SK-N-MC (cell line): ENCODE measurements around the gene TCIRG1.
"Not testable (repeated sequence)": the region's sequence is repeated elsewhere in the genome, so short reads cannot be mapped to it uniquely, and the experiment has no call there.

Experiments used
- EZH2 ChIP-seq: fragments of 200-600 bp; sonication (generic); IDR thresholded peaks from one replicate; pipeline ENCODE4 v1.6.1; 2017; ENCODE audit warnings: antibody characterized with exemption
- POLR2AphosphoS5 ChIP-seq: IDR thresholded peaks from 2 replicates; pipeline ENCODE4 v1.6.1; 2012; ENCODE audit warnings: mild to moderate bottlenecking, low read depth, low read length, borderline replicate concordance

DNA sequence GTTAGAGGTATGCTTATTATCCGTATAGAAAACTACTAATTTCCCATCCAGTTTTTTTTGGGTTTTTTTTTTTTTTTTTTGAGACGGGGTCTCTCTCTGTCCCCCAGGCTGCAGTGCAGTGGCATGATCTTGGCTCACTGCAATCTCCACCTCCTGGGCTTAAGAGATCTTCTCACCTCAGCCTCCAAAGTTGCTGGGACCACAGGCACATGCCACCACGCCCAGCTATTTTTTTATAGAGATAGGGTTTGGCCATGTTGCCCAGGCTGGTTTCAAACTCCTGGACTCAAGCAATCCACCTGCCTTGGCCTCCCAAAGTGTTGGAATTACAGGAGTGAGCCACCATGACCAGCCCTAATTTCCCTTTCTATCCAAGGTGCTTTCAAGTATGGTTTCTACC is 54.1 kb downstream of the TCIRG1 start:
- TF ChIP-seq EZH2, POLR2AphosphoS5: not testable (repeated sequence)
